Keratinocyte (primary cell): ENCODE results near the gene SNX17.

Source experiments
- CTCF ChIP-seq, 3 experiments: IDR thresholded peaks in 1 of 3; conservative IDR thresholded peaks in 1 of 3; optimal IDR thresholded peaks in 1 of 3; 2 replicates in 2 of 3; 3 replicates in 1 of 3; pipeline versions ENCODE3 to v1.5.1; 2011; ENCODE audit warnings: low read length in 3 of 3, mild to moderate bottlenecking in 3 of 3, moderate library complexity in 2 of 3, control low read depth in 1 of 3, inconsistent platforms in 1 of 3; ENCODE audit not compliant: insufficient read depth in 2 of 3; ENCODE audit errors: extremely low read depth in 1 of 3
- EZH2 ChIP-seq: IDR thresholded peaks from one replicate; pipeline ENCODE4 v1.6.1; 2012; ENCODE audit warnings: inconsistent platforms, mild to moderate bottlenecking, low read length, moderate library complexity

DNA sequence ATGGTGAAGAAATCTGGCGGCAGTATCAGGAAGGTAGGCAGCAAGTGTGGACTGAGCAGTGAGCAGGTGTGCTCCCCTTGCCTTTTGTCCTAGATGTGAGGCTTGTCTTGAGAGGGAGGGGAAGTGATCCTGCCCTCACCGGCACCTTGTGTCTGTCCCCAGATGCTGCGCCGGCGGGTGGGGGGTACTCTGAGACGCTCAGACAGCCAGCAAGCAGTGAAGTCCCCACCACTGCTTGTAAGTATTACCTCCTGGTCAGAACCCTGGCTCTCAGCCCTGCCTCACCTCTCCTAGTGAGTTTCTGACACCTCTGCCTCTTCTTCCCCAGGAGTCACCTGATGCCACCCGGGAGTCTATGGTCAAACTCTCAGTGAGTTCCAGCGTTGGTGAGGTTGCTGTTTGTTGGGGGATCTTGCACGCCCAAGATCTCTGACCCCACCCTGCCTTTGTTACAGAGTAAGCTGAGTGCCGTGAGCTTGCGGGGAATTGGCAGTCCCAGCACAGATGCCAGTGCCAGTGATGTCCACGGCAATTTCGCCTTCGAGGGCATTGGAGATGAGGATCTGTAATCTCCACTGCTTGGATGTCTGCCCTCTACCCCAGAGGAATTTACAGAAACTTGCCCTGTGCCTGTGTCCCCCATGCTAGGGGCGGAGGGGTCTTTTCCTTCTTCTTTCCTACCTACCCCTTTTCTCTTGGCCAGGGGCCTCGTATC is 5.9 kb downstream of the SNX17 start:
- no peak for TF ChIP-seq CTCF (optimal IDR thresholded peaks at IDR 0.05 in 1 of 3, IDR thresholded peaks at IDR 0.05 in 1 of 3, conservative IDR thresholded peaks at IDR 0.05 in 1 of 3; ENCODE audit: extremely low read depth in 1 of 3, insufficient read depth in 2 of 3, low read length in 3 of 3)
- no peak for TF ChIP-seq EZH2
